ENCODE measurements around the gene LRP10. TPM values are rescaled to one million over a fixed set of nuclear protein-coding genes. Genes with fewer than 3 reads are reported as not detected.

Gene LRP10
- total and polyA plus RNA-seq, 2 donors (not counting 1 experiment from before 2014, with no cell fraction given) = 99.7 to 120 TPM

- no peak for TF ChIP-seq EZH2 (IDR thresholded peaks at IDR 0.05; ENCODE audit: borderline replicate concordance, insufficient read depth, low read depth, low read length, poor library complexity, severe bottlenecking)
- TF ChIP-seq, protein P1, sequence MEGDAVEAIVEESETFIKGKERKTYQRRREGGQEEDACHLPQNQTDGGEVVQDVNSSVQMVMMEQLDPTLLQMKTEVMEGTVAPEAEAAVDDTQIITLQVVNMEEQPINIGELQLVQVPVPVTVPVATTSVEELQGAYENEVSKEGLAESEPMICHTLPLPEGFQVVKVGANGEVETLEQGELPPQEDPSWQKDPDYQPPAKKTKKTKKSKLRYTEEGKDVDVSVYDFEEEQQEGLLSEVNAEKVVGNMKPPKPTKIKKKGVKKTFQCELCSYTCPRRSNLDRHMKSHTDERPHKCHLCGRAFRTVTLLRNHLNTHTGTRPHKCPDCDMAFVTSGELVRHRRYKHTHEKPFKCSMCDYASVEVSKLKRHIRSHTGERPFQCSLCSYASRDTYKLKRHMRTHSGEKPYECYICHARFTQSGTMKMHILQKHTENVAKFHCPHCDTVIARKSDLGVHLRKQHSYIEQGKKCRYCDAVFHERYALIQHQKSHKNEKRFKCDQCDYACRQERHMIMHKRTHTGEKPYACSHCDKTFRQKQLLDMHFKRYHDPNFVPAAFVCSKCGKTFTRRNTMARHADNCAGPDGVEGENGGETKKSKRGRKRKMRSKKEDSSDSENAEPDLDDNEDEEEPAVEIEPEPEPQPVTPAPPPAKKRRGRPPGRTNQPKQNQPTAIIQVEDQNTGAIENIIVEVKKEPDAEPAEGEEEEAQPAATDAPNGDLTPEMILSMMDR (IDR thresholded peaks at IDR 0.05) = no peak
- Mint-ChIP-seq H3K27me3 (no peaks in the 10 kb centered on the region), H3K9me3 (ENCODE audit: insufficient read depth) (no peaks in the 10 kb centered on the region), H3K4me1 (peaks cover 29% of the 10 kb centered on the region), H3K27ac (peak overlapping the region; percentile 93), H3K4me3 (peak overlapping the region; percentile 84)
- Histone ChIP-seq H3K4me2 (replicated peaks; ENCODE audit: low read depth, low read length, poor library complexity, severe bottlenecking) (peak overlapping the region; percentile 88), H3K9ac (ENCODE audit: low read length) (peak overlapping the region; percentile 95), H2AFZ (ENCODE audit: insufficient read depth, low read depth, low read length, poor library complexity, severe bottlenecking) (peak overlapping the region; percentile 99), H3K27me3 (replicated peaks in 1 of 4; ENCODE audit: control extremely low read depth in 1 of 4, control insufficient read depth in 3 of 4, insufficient read depth in 4 of 4, low read length in 3 of 4) (no peaks in the 10 kb centered on the region), H3K9me3 (ENCODE audit: control extremely low read depth in 1 of 3, control insufficient read depth in 2 of 3, insufficient read depth in 1 of 3, low read length in 2 of 3) (peaks cover 0 to 3% (median 0%) of the 10 kb centered on the region in 3 donors), H3K79me2 (ENCODE audit: control insufficient read depth, insufficient read depth, low read length) (peaks cover 22% of the 10 kb centered on the region), H3K36me3 (replicated peaks in 1 of 2; ENCODE audit: control extremely low read depth in 1 of 2, control insufficient read depth in 1 of 2, extremely low read depth in 1 of 2, insufficient read depth in 2 of 2, low read length in 1 of 2) (peaks cover 14 to 33% of the 10 kb centered on the region in 2 experiments), H3K4me1 (ENCODE audit: control insufficient read depth in 2 of 2, insufficient read depth in 2 of 2, low read length in 2 of 2) (peaks cover 16 to 18% of the 10 kb centered on the region in 2 donors), H4K20me1 (ENCODE audit: control insufficient read depth, insufficient read depth, low read length, poor library complexity, severe bottlenecking) (no peaks in the 10 kb centered on the region), H3K27ac (ENCODE audit: low read length in 2 of 2) (peak overlapping the region in 1 of 2 donors; percentile 87), H3K4me3 (ENCODE audit: control extremely low read depth in 1 of 5, extremely low read depth in 1 of 5, insufficient read depth in 1 of 5, low read depth in 2 of 5, low read length in 4 of 5) (peak overlapping the region; percentile 68 to 92 (median 84))
- no peak for DNase-seq
- intact Hi-C loops (cut with micrococcal nuclease) = no loop called here
- ATAC-seq (ENCODE audit: low read depth) = no peak
- WGBS (ENCODE audit: insufficient coverage) = no CpG with 5 or more reads among the region's 3 CpGs
- POLR2A ChIA-PET = interaction anchor here (0.6 to 1.6 kb wide), 8 partner anchors 17 to 631 kb away, joined by 3 to 6 read pairs (median 4); no protein-coding TSS in a partner anchor
- CTCF ChIA-PET = interaction anchor here (0.6 to 8.7 kb wide), 13 partner anchors 8 to 274 kb away, joined by 3 to 90 read pairs (median 4); partner anchors contain the start of gene OXA1L
Observed at GRCh38 chr14:22830443-22831010, 41.0 kb upstream of the LRP10 start.

- WGBS (ENCODE audit: insufficient coverage) = 100% methylated on average over 2 of the region's 3 CpGs
- ChIA-PET POLR2A (interaction anchor here (1.3 kb wide), 1 partner anchor 11 kb away, joined by 3 read pairs; no protein-coding TSS in a partner anchor), CTCF (interaction anchor here (1.0 to 8.7 kb wide), 5 partner anchors 13 to 265 kb away, joined by 3 to 90 read pairs (median 4); no protein-coding TSS in a partner anchor)
- no peaks in the 10 kb centered on the region for H4K20me1 ChIP-seq (ENCODE audit: control insufficient read depth, insufficient read depth, low read length, poor library complexity, severe bottlenecking)
- H3K9me3 ChIP-seq (ENCODE audit: control extremely low read depth in 1 of 3, control insufficient read depth in 2 of 3, insufficient read depth in 1 of 3, low read length in 2 of 3) = peaks cover 0 to 5% (median 0%) of the 10 kb centered on the region in 3 donors
- no peak for TF ChIP-seq EZH2 (IDR thresholded peaks at IDR 0.05; ENCODE audit: borderline replicate concordance, insufficient read depth, low read depth, low read length, poor library complexity, severe bottlenecking)
- TF ChIP-seq, protein P1 (IDR thresholded peaks at IDR 0.05) = no peak
- H3K4me1 ChIP-seq (ENCODE audit: control insufficient read depth in 2 of 2, insufficient read depth in 2 of 2, low read length in 2 of 2) = peaks cover 27 to 30% of the 10 kb centered on the region in 2 donors
- intact Hi-C loops (cut with micrococcal nuclease) = no loop called here
- peaks cover 14 to 34% of the 10 kb centered on the region in 2 experiments for H3K36me3 ChIP-seq (replicated peaks in 1 of 2; ENCODE audit: control extremely low read depth in 1 of 2, control insufficient read depth in 1 of 2, extremely low read depth in 1 of 2, insufficient read depth in 2 of 2, low read length in 1 of 2)
- H3K27ac ChIP-seq (ENCODE audit: low read length in 2 of 2) = no peak overlapping the region
- peak overlapping the region; percentile 88 for H3K27ac Mint-ChIP-seq
- peaks cover 4% of the 10 kb centered on the region for H3K27me3 Mint-ChIP-seq
- no peak for DNase-seq
- no peak overlapping the region for H3K4me2 ChIP-seq (replicated peaks; ENCODE audit: low read depth, low read length, poor library complexity, severe bottlenecking)
- H3K27me3 ChIP-seq (replicated peaks in 1 of 4; ENCODE audit: control extremely low read depth in 1 of 4, control insufficient read depth in 3 of 4, insufficient read depth in 4 of 4, low read length in 3 of 4) = peaks cover 0 to 29% (median 11%) of the 10 kb centered on the region in 4 experiments
- H3K79me2 ChIP-seq (ENCODE audit: control insufficient read depth, insufficient read depth, low read length) = peaks cover 8% of the 10 kb centered on the region
- H3K4me1 Mint-ChIP-seq = peaks cover 31% of the 10 kb centered on the region
- no peak overlapping the region for H3K4me3 ChIP-seq (ENCODE audit: control extremely low read depth in 1 of 5, extremely low read depth in 1 of 5, insufficient read depth in 1 of 5, low read depth in 2 of 5, low read length in 4 of 5)
- H3K9ac ChIP-seq (ENCODE audit: low read length) = no peak overlapping the region
- no peaks in the 10 kb centered on the region for H3K9me3 Mint-ChIP-seq (ENCODE audit: insufficient read depth)
- H3K4me3 Mint-ChIP-seq = peak overlapping the region; percentile 96
- no peak overlapping the region for H2AFZ ChIP-seq (ENCODE audit: insufficient read depth, low read depth, low read length, poor library complexity, severe bottlenecking)
- no peak for ATAC-seq (ENCODE audit: low read depth)
Observed at GRCh38 chr14:22835505-22835904, 36.0 kb upstream of the LRP10 start.
